GM21529 (cell line): Measurements from ENCODE around the gene BTBD16.

ENCODE experiments used
- ATAC-seq: cut with Tn5 transposase; IDR thresholded peaks from one replicate; pipeline ENCODE4 v1.9.1; 2021; ENCODE audit not compliant: unreplicated experiment

The BTBD16 gene

DNA sequence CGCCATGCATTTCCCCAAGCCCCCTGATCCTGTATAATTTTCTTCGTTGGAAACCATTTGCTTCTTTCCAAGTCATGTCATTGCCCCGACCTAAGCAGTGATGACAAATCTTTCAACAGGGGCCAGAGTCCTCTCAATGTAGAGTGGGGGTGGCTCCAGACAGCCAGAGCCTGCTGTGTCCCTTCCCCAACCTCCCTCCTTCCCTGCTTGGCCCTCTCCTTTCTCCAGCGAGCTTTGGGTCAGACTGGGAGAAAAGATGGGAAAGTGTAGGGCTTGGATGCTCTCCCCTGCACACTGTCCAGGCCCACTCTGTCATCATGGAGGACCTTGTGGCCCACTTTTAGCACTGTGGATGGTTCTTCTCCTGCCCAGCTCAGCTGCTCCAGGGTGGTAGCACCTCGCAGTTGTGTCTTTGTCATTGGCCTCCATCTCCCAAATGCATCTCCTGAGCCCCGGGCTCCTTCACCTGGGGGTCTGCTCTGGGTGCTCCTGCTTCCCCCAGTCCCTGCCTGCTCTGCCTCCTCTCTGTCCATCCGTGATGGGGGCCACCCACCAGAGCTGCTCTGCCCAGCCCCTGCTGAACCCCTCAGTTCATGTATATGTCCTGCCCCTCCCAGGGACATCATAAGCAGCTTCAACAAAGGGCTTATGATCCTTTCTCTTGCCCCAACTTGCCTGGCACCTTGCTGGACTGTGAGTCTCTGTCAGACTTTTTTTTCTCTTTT lies 37.5 kb downstream of the BTBD16 start:
- ATAC-seq: no peak

- no peak for ATAC-seq
Observed at GRCh38 chr10:122310311-122311050, 39.4 kb downstream of the BTBD16 start.

- no peak for ATAC-seq
Observed at GRCh38 chr10:122311051-122311410, 39.9 kb downstream of the BTBD16 start.

DNA sequence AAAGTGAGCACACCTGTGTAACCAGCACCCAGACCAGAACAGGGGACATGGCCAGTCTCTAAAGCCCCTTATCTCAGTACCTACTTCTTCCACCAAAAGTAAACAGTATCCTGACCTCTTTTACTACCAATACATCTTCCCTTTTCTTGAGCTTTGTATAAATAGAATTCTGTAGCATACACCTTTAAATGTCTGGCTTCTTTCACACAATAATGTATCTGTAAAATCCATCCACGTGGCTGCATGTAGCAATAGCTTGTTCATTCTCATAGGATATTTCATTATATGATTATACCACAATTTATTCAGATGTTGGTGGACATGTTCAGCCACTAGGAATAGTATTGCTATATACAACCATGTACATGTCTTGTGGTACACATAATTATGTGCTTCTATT lies 40.6 kb downstream of the BTBD16 start:
- ATAC-seq: no peak

DNA sequence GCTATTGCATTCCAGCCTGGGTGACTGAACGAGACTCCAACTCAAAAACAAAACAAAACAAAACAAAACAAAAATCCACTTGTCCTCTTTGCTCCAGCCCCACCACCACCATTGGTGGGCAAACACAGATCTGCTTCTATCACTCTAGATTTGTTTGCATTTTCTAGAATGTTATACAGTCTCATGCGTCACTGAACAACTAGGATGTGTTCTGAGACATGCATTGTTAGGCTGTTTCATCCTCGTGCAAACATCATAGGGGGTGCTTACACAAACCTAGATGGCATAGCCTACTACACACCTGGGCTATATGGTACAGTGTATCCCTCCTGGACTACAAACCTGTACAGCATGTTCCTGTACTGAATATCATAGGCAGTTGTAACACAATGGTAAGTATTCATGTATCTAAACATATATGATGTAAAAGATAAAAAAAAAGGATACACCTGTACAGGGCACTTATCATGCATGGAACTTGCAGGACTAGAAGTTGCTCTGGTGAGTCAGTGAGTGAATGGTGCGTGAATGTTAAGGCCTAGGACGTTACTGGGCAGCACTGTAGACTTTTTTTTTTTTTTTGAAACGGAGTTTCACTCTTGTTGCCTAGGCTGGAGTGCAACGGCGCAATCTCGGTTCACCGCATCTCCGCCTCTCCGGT lies 45.3 kb downstream of the BTBD16 start:
- ATAC-seq: no peak

DNA sequence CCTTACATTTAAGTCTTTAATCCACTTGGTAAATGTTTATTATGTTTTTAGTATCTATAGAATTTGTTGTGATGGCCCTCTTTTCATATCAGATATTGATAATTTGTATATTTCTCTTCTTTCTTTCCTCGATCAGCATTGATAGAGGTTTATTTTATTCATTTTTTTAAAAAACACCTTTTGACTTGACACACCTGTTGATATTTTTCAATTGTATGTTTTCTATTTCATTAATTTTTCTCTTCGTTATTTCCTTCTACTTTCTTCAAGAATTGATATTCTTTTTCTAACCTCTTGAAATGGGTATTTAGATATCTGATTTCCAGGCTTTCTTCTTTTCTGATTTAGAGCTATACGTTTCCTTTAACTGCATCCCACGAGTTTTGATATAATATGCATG lies 50.9 kb downstream of the BTBD16 start:
- no peak for ATAC-seq

GRCh38 chr10:122323189-122323588 lies 52.1 kb downstream of the BTBD16 start:
- no peak for ATAC-seq

DNA sequence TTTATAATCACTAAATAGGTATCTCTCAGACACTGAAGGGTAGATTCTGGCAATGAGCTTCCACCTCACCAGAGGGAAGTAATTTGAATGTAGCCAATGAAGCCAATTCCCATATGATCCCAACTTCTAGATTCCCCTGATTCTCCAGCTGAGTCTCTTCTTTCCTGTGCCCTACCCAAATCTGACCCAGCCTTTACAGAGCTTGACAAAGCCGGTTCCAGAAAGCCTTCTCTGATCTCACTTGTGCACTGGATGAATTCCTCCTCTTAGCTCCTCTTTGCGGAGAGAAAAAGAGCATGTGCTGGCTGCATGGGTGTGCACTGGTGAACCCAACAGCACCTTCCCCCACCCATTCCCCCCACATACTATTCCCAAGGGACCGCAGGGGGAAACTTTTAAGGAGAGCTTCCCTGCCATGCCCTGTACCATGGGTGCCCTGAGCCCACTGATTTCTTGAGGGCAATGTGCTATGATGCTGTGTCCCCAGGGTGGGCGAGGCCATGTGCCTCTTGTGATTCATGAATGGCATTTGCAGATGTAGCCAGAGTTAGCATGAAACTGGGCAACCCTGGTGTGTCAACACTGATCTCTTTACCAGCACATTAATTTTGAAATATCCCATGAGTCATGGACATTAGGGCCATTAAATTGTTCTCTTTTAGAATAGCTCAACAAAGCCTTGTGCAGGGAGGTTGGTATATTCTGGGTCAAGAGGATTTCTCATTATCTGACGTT lies 53.0 kb downstream of the BTBD16 start:
- ATAC-seq: no peak

- no peak for ATAC-seq
Observed at GRCh38 chr10:122325235-122325634, 54.1 kb downstream of the BTBD16 start.

DNA sequence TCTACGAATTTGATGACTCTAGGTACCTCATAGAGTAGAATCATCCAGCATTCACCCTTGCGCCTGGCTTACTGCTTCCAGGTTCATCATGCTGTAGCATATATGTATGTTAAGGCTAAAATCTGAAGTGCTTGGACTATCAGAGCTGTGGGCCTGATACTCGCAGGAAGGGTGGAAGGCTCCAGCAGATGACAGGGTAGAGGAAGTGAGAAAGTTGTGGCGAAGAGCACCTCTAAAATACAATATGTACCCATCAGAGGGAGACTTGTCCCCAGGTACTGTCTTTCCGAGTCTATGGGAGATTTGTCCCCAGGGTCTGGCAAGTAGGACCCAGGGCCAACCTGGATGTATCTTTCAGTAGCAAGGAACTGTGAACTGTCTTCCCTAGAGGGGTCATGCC lies 55.3 kb downstream of the BTBD16 start:
- ATAC-seq: peak; percentile 75

DNA sequence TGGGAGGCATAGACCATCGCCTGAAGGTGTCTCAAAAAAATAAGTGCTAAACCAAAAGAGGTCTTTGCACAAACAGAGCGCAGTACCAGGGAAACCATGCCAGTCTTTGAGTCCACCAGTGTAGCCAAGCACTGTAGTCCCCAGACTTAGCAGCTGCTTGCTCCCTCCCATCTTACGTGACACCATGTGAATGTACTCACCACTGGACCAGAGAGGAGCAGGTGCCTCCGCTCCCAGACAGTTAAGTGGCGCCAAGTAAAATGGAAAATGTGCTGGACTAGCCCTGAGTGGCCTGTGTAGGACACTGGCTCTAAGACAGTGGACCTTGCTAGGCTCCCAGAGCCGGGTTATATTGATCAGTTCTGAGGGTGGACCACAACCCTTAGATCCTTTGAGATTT lies 55.7 kb downstream of the BTBD16 start:
- peak; percentile 6 for ATAC-seq

GRCh38 chr10:122327237-122328206 lies 56.4 kb downstream of the BTBD16 start:
- no peak for ATAC-seq

DNA sequence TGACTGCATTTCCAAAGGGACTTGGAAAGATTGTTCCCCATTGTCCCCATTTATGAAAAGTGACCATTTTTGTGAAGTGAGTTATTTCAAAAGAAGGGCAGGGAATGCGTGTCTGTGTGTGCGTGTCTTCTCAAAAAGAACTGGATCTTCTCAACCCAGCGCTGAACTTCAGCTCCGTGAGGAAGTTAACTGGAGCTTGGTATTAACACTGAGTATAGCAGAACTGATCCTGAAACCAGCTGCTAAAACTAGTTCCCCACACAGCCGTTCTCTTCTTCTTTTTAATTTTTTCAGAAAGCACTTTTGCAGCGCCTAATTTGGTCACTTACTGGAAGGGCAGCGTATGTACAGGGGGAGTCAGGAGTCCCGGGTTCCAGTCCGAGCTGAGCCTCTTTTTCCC lies 57.6 kb downstream of the BTBD16 start:
- peak; percentile 51 for ATAC-seq

GRCh38 chr10:122329416-122329815 lies 58.3 kb downstream of the BTBD16 start:
- ATAC-seq: no peak

DNA sequence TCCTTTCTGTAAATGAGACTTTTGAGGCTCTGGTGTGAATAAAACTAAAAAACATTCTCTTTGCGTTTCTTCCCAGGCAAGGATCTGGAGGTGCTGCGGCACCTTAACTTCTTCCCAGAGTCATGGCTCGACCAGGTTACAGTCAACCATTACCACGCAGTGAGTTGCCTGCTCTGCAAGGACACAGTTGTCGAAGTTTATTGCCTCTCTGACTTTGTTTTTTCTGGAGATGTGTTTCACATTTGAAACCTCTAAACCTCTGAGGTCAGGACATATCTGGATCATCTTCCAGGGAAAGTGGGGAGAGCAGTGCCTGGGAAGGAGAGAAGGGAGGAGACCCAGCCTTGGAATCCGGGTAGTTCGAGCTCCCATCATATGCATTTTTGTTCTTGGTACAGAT lies 60.0 kb downstream of the BTBD16 start:
- ATAC-seq: no peak

GRCh38 chr10:122331615-122332446 lies 60.7 kb downstream of the BTBD16 start:
- no peak for ATAC-seq

DNA sequence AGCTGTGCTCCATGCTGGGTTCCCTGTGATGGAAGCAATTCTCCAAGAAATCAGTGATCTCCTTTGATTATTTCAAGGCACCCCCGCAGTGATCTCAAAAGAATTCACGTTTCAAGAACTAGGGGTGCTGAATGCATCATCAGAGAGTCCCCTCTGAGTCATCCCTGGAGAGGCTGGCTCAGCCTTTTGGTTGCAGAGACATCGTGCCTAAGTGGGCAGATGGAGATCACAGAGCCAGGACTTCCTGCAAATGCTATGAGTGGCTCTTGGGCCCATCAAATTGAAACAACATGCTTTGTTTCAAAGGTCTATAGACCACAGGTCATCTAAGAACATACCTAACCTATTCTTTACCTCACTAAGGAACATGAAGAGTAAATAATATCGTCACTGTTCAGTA lies 61.9 kb downstream of the BTBD16 start:
- ATAC-seq: peak; percentile 67

DNA sequence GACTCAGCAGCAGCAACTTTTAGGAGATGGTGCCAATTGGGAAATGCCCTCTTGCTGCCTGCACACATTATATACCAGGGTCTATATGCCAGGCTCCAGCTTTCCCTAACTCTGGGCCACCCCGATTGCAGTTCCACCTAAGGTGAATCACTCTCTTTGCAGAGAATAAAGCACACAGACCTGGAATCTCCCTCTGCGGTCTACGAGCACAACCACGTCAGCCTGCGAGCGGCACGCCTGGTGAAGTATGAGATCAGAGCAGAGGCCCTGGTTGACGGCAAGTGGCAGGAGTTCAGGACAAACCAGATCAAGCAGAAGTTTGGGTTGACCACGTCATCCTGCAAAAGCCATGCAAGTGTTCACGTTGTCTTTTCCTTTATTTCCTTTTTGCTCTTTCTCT lies 65.2 kb downstream of the BTBD16 start:
- ATAC-seq: no peak

GRCh38 chr10:122336961-122337360 lies 65.9 kb downstream of the BTBD16 start:
- ATAC-seq: no peak
